Measurements from ENCODE around the gene LRRC74B.
"Not testable (repeated sequence)": the region's sequence is repeated elsewhere in the genome, so short reads cannot be mapped to it uniquely, and the experiment has no call there.

LRRC74B gene

DNA sequence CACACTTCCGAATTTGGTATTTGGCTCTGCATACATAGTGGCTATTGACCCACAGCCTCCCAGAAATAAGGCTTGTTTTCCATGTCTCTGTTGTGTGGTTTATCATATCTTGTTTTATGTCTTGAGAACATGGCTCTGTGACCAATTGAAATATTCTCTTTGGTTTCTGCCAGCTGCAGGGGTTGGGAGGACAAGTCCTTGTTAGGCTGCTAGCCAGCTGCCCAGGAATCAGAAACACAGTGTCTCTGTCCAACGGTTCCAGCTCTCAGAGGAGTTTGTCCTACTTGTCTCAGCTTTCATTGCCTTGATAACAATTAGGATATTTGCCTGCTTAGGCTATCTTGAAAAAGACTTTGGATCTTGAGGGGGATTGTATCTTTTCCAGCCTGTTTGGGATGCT lies 7.3 kb upstream of the LRRC74B start:
- no peak overlapping the region for H3K27ac ChIP-seq
- TF ChIP-seq, protein P1, sequence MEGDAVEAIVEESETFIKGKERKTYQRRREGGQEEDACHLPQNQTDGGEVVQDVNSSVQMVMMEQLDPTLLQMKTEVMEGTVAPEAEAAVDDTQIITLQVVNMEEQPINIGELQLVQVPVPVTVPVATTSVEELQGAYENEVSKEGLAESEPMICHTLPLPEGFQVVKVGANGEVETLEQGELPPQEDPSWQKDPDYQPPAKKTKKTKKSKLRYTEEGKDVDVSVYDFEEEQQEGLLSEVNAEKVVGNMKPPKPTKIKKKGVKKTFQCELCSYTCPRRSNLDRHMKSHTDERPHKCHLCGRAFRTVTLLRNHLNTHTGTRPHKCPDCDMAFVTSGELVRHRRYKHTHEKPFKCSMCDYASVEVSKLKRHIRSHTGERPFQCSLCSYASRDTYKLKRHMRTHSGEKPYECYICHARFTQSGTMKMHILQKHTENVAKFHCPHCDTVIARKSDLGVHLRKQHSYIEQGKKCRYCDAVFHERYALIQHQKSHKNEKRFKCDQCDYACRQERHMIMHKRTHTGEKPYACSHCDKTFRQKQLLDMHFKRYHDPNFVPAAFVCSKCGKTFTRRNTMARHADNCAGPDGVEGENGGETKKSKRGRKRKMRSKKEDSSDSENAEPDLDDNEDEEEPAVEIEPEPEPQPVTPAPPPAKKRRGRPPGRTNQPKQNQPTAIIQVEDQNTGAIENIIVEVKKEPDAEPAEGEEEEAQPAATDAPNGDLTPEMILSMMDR (IDR thresholded peaks at IDR 0.05): no peak

- not testable (repeated sequence) for H3K27ac ChIP-seq
Observed at GRCh38 chr22:21039158-21039557, 6.6 kb upstream of the LRRC74B start.

DNA sequence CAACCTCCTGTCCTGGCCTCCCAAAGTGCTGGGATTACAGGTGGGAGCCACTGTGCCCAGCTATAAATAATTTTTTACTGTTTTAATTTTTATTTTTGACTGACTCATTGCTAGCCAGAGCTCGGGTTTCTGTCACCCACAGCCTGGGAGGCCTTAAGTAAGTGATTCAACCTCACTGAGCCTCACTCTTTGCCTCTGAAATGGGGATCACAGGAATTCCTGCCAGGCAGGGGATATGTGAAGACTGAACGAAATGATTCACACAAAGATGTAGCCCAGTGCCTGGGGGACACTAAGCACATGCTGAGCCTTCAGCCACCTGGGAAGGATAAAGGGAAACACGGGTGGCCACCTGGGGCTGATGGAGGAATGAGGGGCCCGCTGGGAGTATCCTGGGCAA lies 3.8 kb upstream of the LRRC74B start:
- TF ChIP-seq, protein P1 (IDR thresholded peaks at IDR 0.05): no peak
- TF ChIP-seq ZFX (IDR thresholded peaks at IDR 0.05; ENCODE audit: borderline replicate concordance): no peak
- no peak overlapping the region for H3K27ac ChIP-seq

DNA sequence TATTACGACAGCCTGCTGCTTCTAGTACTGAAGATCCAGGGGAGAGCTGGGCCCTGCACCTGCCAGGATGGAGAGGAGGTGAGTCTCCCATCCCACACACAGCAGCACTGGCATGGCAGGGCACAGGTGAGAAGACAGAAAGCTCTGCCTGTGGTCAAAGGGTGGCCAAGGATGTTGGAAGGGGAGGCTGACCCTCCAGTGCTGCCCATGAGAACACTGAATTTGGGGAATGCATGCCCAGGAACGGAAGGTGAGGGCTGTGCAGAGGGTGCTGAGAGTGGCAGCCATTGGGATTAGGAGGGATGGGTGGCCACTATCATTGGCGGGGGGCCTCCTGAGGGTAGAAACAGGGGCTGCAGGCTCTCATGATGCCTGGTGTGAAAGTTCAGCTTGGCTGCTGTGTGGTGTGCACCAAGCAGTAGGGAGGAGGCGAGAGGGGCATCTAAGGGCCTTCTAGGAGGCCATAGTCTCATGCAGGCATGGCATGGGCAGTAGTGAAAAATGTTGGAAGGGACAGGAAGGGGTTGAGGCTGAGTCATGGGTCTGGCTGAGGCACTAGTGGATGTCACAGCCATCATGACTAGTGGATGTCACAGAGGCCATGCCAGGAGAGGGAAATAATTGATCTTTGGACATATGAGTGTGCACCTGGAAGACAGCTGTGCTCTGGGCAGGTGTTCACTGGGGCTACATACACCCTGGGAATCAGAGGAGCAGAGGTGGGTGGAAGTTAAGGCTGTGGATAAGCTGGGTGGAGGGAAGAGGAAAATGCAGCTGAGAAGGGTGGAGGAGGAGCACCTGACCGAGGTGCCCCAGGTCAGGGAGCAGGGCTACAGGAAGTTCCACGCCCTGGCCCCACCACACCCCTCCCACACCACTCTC lies 2.5 kb upstream of the LRRC74B start:
- TF ChIP-seq, protein P1 (IDR thresholded peaks at IDR 0.05): no peak
- TF ChIP-seq ZFX (IDR thresholded peaks at IDR 0.05; ENCODE audit: borderline replicate concordance): no peak

DNA sequence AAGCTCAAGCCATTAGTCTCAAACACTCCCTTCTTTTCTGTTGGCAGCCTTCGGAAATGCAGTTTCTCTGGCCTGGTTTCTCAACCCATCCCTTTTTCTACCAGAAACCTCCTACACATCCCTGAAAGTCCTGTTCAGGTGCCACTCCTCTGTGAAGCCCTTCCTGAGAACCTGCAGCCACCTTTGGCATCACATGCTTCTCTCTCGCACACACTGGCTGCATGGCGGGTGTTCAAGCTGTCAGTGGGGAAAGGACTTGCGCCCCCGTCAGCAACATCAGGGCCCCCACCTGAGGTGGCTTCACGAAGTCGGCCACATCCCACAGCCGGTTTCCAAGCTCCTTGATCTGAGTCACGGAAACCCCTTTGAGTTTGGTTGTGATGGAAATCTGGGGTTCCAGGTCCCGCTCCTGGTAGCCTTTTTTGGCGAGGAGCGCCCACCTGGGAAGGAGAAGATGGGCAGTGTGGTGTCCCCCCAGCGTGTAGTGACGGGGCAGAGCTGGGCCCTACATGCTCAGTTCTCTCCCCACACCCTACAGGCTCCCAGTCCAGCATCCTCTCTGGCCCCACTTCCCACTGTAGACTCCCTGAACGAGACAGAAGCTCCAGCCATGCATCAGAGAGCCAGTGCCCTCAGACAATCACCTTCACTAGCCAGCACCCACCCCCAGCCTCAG lies 1.7 kb upstream of the LRRC74B start:
- TF ChIP-seq, protein P1 (IDR thresholded peaks at IDR 0.05): no peak
- TF ChIP-seq ZFX (IDR thresholded peaks at IDR 0.05; ENCODE audit: borderline replicate concordance): no peak
- H3K27ac ChIP-seq: no peak overlapping the region

More for the DNA sequence above, 2.5 kb upstream of the LRRC74B start:
- no peak overlapping the region for H3K27ac ChIP-seq

- no peak for TF ChIP-seq ZFX (IDR thresholded peaks at IDR 0.05; ENCODE audit: borderline replicate concordance)
- TF ChIP-seq, protein P1 (IDR thresholded peaks at IDR 0.05): no peak
- H3K27ac ChIP-seq: no peak overlapping the region
Observed at GRCh38 chr22:21044931-21045584, 688 bp upstream of the LRRC74B start.

GRCh38 chr22:21047035-21047661 lies 1.4 kb downstream of the LRRC74B start:
- TF ChIP-seq ZFX (IDR thresholded peaks at IDR 0.05; ENCODE audit: borderline replicate concordance): no peak
- TF ChIP-seq, protein P1 (IDR thresholded peaks at IDR 0.05): no peak
- no peak overlapping the region for H3K27ac ChIP-seq

All from 22Rv1 (cell line).